VCaP (cell line): ENCODE measurements around the gene MKLN1.
A peak's percentile ranks its signal among the peaks of the same experiment; 100 is the strongest.

Source experiments
- H3K27ac ChIP-seq: fragments of 450-650 bp; 2 replicates; pipeline ENCODE4 v1.5.1; 2017
- CTCF ChIP-seq: fragments of 450-650 bp; conservative IDR thresholded peaks from 2 replicates; pipeline ENCODE4 v1.5.1; 2017; ENCODE audit warnings: mild to moderate bottlenecking, moderate library complexity

Gene MKLN1

GRCh38 chr7:131488361-131488760 is 160.7 kb downstream of the MKLN1 start:
- no peak overlapping the region for H3K27ac ChIP-seq
- peak; percentile 26 for TF ChIP-seq CTCF

- H3K27ac ChIP-seq, result no peak overlapping the region
- no peak for TF ChIP-seq CTCF
Measured at GRCh38 chr7:131489196-131489595, 161.5 kb downstream of the MKLN1 start.

GRCh38 chr7:131489881-131490280 is 162.2 kb downstream of the MKLN1 start:
- no peak for TF ChIP-seq CTCF
- H3K27ac ChIP-seq, result no peak overlapping the region

GRCh38 chr7:131493081-131493480 is 165.4 kb downstream of the MKLN1 start:
- H3K27ac ChIP-seq, result no peak overlapping the region
- TF ChIP-seq CTCF, result no peak

- H3K27ac ChIP-seq, result no peak overlapping the region
- no peak for TF ChIP-seq CTCF
Measured at GRCh38 chr7:131493581-131493980, 165.9 kb downstream of the MKLN1 start.

GRCh38 chr7:131494182-131494581 is 166.5 kb downstream of the MKLN1 start:
- no peak overlapping the region for H3K27ac ChIP-seq
- TF ChIP-seq CTCF, result no peak

GRCh38 chr7:131495669-131496498 is 168.2 kb downstream of the MKLN1 start:
- H3K27ac ChIP-seq, result no peak overlapping the region
- no peak for TF ChIP-seq CTCF
